Activated CD4-positive, alpha-beta T cell treated with anti-CD3 and anti-CD28 coated beads for 36 hours (primary cell): ENCODE data around the gene UPF3A. TPM values are rescaled to one million over a fixed set of nuclear protein-coding genes. Genes with fewer than 3 reads are reported as not detected.
"Not testable (repeated sequence)": the region's sequence is repeated elsewhere in the genome, so short reads cannot be mapped to it uniquely, and the experiment has no call there.

Experiments used
- ATAC-seq: fragments of 200-7000 bp; cut with Tn5 transposase; one replicate; pipeline ENCODE4 v1.10.0; 2021; ENCODE audit warnings: mild to moderate bottlenecking, moderate library complexity
- CTCF ChIA-PET: fragments of 350-600 bp; sonication (Branson Sonifier 250); formaldehyde crosslinking; loops from one replicate; lab custom pipeline; 2021; ENCODE audit warnings: antibody characterized with exemption; lab: Charles Lee
- POLR2A ChIA-PET: fragments of 350-600 bp; sonication (Branson Sonifier 250); formaldehyde crosslinking; loops from one replicate; lab custom pipeline; 2021; ENCODE audit warnings: antibody characterized with exemption, inconsistent platforms; lab: Charles Lee
- DNase-seq: peaks from one replicate; pipeline ENCODE4 v3.0.0-alpha.2; 2020
- H3K27ac Mint-ChIP-seq: one replicate; pipeline ENCODE4 v1.8.0; 2021; ENCODE audit warnings: mixed read lengths
- H3K27me3 Mint-ChIP-seq: one replicate; pipeline ENCODE4 v1.8.0; 2021; ENCODE audit warnings: mixed read lengths
- H3K36me3 Mint-ChIP-seq: one replicate; pipeline ENCODE4 v1.8.0; 2021; ENCODE audit warnings: low read depth, mixed read lengths
- H3K4me1 Mint-ChIP-seq: one replicate; pipeline ENCODE4 v1.8.0; 2021; ENCODE audit warnings: mixed read lengths
- H3K4me3 Mint-ChIP-seq: one replicate; pipeline ENCODE4 v1.8.0; 2021; ENCODE audit warnings: mild to moderate bottlenecking, moderate library complexity, mixed read lengths
- H3K9me3 Mint-ChIP-seq: one replicate; pipeline ENCODE4 v1.8.0; 2021; ENCODE audit warnings: low read depth, mixed read lengths
- intact Hi-C, 2 experiments: fragments of 100-400 bp; cut with DNase I in 1 of 2; cut with micrococcal nuclease in 1 of 2; formaldehyde crosslinking; loops; one replicate each; pipeline versions ENCODE4 v1.14.2 to v1.15.1; 2022 to 2024; cut with DNase I, micrococcal nuclease
- total RNA-seq, 2 experiments: library from RNA; stranded (reverse); gene quantifications; one replicate each; pipeline ENCODE4 v1.2.3, GENCODE V29; 2021

Gene UPF3A
- total RNA-seq, 2 experiments from 2014 or later = 41.1 to 43.3 TPM

GRCh38 chr13:114248011-114248410 is 33.4 kb upstream of the UPF3A start:
- no peaks in the 10 kb centered on the region for H3K9me3 Mint-ChIP-seq
- DNase-seq = no peak
- H3K27ac Mint-ChIP-seq = no peak overlapping the region
- ChIA-PET CTCF (no interaction called here), POLR2A (no interaction called here)
- H3K36me3 Mint-ChIP-seq = peaks cover 64% of the 10 kb centered on the region
- no peaks in the 10 kb centered on the region for H3K4me1 Mint-ChIP-seq
- H3K4me3 Mint-ChIP-seq = no peak overlapping the region
- H3K27me3 Mint-ChIP-seq = no peaks in the 10 kb centered on the region
- ATAC-seq = no peak
- intact Hi-C loops = no loop called here

- no peak overlapping the region for H3K27ac Mint-ChIP-seq
- no peak overlapping the region for H3K4me3 Mint-ChIP-seq
- CTCF ChIA-PET = interaction anchor here (1.1 kb wide), 1 partner anchor 13 kb away, joined by 3 read pairs; no protein-coding TSS in a partner anchor
- H3K9me3 Mint-ChIP-seq = no peaks in the 10 kb centered on the region
- no peak for ATAC-seq
- H3K4me1 Mint-ChIP-seq = no peaks in the 10 kb centered on the region
- POLR2A ChIA-PET = no interaction called here
- no peaks in the 10 kb centered on the region for H3K27me3 Mint-ChIP-seq
- DNase-seq = no peak
- intact Hi-C loops = no loop called here
- peaks cover 65% of the 10 kb centered on the region for H3K36me3 Mint-ChIP-seq
Measured at GRCh38 chr13:114249077-114249476, 32.3 kb upstream of the UPF3A start.

- intact Hi-C loops, H3K4me1 Mint-ChIP-seq, H3K27ac Mint-ChIP-seq, H3K9me3 Mint-ChIP-seq, H3K27me3 Mint-ChIP-seq, H3K4me3 Mint-ChIP-seq, DNase-seq, ATAC-seq: not testable (repeated sequence)
- peaks cover 58% of the 10 kb centered on the region for H3K36me3 Mint-ChIP-seq
- POLR2A ChIA-PET = interaction anchor here (0.6 kb wide), 2 partner anchors 27 to 46 kb away, joined by 3 to 4 read pairs; no protein-coding TSS in a partner anchor
- CTCF ChIA-PET = interaction anchor here (1.1 to 1.6 kb wide), 2 partner anchors 10 to 84 kb away, joined by 3 to 4 read pairs; no protein-coding TSS in a partner anchor
Measured at GRCh38 chr13:114251639-114252440, 29.6 kb upstream of the UPF3A start.

- Mint-ChIP-seq H3K27ac (no peak overlapping the region), H3K27me3 (no peaks in the 10 kb centered on the region), H3K9me3 (no peaks in the 10 kb centered on the region), H3K4me3 (no peak overlapping the region), H3K4me1 (peaks cover 7% of the 10 kb centered on the region), H3K36me3 (peaks cover 65% of the 10 kb centered on the region)
- CTCF ChIA-PET = interaction anchor here (1.2 kb wide), 1 partner anchor 12 kb away, joined by 4 read pairs; no protein-coding TSS in a partner anchor
- intact Hi-C loops = no loop called here
- POLR2A ChIA-PET = no interaction called here
- DNase-seq = no peak
- no peak for ATAC-seq
Measured at GRCh38 chr13:114256547-114256946, 24.9 kb upstream of the UPF3A start.

- ATAC-seq (no peak), DNase-seq (no peak)
- Mint-ChIP-seq H3K4me3 (no peak overlapping the region), H3K27ac (peak overlapping the region; percentile 13), H3K9me3 (no peaks in the 10 kb centered on the region), H3K36me3 (peaks cover 69% of the 10 kb centered on the region), H3K4me1 (peaks cover 10% of the 10 kb centered on the region), H3K27me3 (no peaks in the 10 kb centered on the region)
- CTCF ChIA-PET = no interaction called here
- POLR2A ChIA-PET = no interaction called here
- intact Hi-C loops = no loop called here
Measured at GRCh38 chr13:114257014-114257413, 24.4 kb upstream of the UPF3A start.

GRCh38 chr13:114258589-114258988 is 22.8 kb upstream of the UPF3A start:
- H3K27me3 Mint-ChIP-seq = no peaks in the 10 kb centered on the region

GRCh38 chr13:114259374-114259773 is 22.0 kb upstream of the UPF3A start:
- Mint-ChIP-seq H3K4me1 (peaks cover 22% of the 10 kb centered on the region), H3K36me3 (peaks cover 73% of the 10 kb centered on the region), H3K9me3 (no peaks in the 10 kb centered on the region), H3K27ac (no peak overlapping the region), H3K4me3 (no peak overlapping the region), H3K27me3 (no peaks in the 10 kb centered on the region)
- ChIA-PET POLR2A (no interaction called here), CTCF (no interaction called here)
- ATAC-seq (no peak), DNase-seq (no peak)
- intact Hi-C loops = loop anchor here in 1 of 2 experiments (2.0 kb wide), 1 partner anchor 15 kb away; no protein-coding TSS in a partner anchor

More at GRCh38 chr13:114258589-114258988, 22.8 kb upstream of the UPF3A start:
- Mint-ChIP-seq H3K27ac (no peak overlapping the region), H3K9me3 (no peaks in the 10 kb centered on the region), H3K4me3 (no peak overlapping the region), H3K36me3 (peaks cover 76% of the 10 kb centered on the region), H3K4me1 (peaks cover 20% of the 10 kb centered on the region)
- intact Hi-C loops = loop anchor here in 1 of 2 experiments (2.0 kb wide), 1 partner anchor 14 kb away; no protein-coding TSS in a partner anchor
- DNase-seq = no peak
- CTCF ChIA-PET = no interaction called here
- POLR2A ChIA-PET = no interaction called here
- no peak for ATAC-seq

GRCh38 chr13:114259974-114260373 is 21.4 kb upstream of the UPF3A start:
- H3K9me3 Mint-ChIP-seq = no peaks in the 10 kb centered on the region
- peaks cover 22% of the 10 kb centered on the region for H3K4me1 Mint-ChIP-seq
- peaks cover 73% of the 10 kb centered on the region for H3K36me3 Mint-ChIP-seq
- H3K27ac Mint-ChIP-seq = peak overlapping the region; percentile 24
- ATAC-seq = no peak
- H3K4me3 Mint-ChIP-seq = no peak overlapping the region
- ChIA-PET POLR2A (no interaction called here), CTCF (no interaction called here)
- DNase-seq = no peak
- no peaks in the 10 kb centered on the region for H3K27me3 Mint-ChIP-seq
- intact Hi-C loops = loop anchor here in 1 of 2 experiments (2.0 kb wide), 1 partner anchor 15 kb away; no protein-coding TSS in a partner anchor

GRCh38 chr13:114260814-114261213 is 20.6 kb upstream of the UPF3A start:
- intact Hi-C loops = no loop called here
- Mint-ChIP-seq H3K4me3 (no peak overlapping the region), H3K27ac (no peak overlapping the region), H3K4me1 (peaks cover 22% of the 10 kb centered on the region), H3K27me3 (no peaks in the 10 kb centered on the region), H3K9me3 (no peaks in the 10 kb centered on the region), H3K36me3 (peaks cover 75% of the 10 kb centered on the region)
- ChIA-PET POLR2A (no interaction called here), CTCF (no interaction called here)
- DNase-seq (no peak), ATAC-seq (no peak)

GRCh38 chr13:114261328-114261965 is 20.0 kb upstream of the UPF3A start:
- no peak for DNase-seq
- H3K27me3 Mint-ChIP-seq = no peaks in the 10 kb centered on the region
- ChIA-PET POLR2A (no interaction called here), CTCF (interaction anchor here (1.0 kb wide), 1 partner anchor 10 kb away, joined by 4 read pairs; no protein-coding TSS in a partner anchor)
- intact Hi-C loops = no loop called here
- H3K36me3 Mint-ChIP-seq = peaks cover 75% of the 10 kb centered on the region
- peak overlapping the region; percentile 43 for H3K27ac Mint-ChIP-seq
- no peaks in the 10 kb centered on the region for H3K9me3 Mint-ChIP-seq
- no peak for ATAC-seq
- H3K4me3 Mint-ChIP-seq = no peak overlapping the region
- H3K4me1 Mint-ChIP-seq = peaks cover 22% of the 10 kb centered on the region

- H3K36me3 Mint-ChIP-seq = peaks cover 80% of the 10 kb centered on the region
- ChIA-PET CTCF (no interaction called here), POLR2A (no interaction called here)
- DNase-seq = no peak
- no peaks in the 10 kb centered on the region for H3K27me3 Mint-ChIP-seq
- peaks cover 32% of the 10 kb centered on the region for H3K4me1 Mint-ChIP-seq
- H3K9me3 Mint-ChIP-seq = no peaks in the 10 kb centered on the region
- no peak for ATAC-seq
- intact Hi-C loops = no loop called here
- no peak overlapping the region for H3K4me3 Mint-ChIP-seq
- H3K27ac Mint-ChIP-seq = peak overlapping the region; percentile 29
Measured at GRCh38 chr13:114263578-114263977, 17.8 kb upstream of the UPF3A start.
